C1 segment of cervical spinal cord (tissue), 14 donors: Measurements from ENCODE around the gene SLC1A7.

Experiments used
- DNase-seq, 14 donors: peaks; one replicate each; lab custom pipeline; 2025; lab: John Stamatoyannopoulos, UW

SLC1A7 gene

GRCh38 chr1:53076721-53077598, 65.5 kb downstream of the SLC1A7 start:
- no peak for DNase-seq

GRCh38 chr1:53076165-53076564, 66.3 kb downstream of the SLC1A7 start:
- DNase-seq, result no peak

GRCh38 chr1:53075761-53076163, 66.7 kb downstream of the SLC1A7 start:
- DNase-seq, result no peak

DNA sequence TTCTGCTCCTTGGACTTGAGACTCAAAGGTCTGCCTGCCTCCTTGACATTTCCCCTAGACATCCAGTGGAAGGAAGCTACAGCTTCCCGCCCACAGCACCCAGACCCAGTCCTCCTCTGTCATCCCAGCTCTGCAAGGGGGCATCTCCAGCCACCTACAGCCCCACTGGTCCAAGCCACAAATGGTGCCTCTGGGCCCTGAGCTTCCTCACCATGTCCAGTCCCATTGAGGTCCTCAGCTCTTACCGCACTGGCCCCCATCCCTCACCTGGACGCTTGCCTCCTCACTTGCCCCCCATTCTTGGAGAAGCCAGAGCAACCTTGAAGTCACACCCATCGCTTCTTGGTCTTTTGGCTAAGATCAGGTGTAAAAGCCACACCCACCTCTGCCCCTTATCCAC, 67.2 kb downstream of the SLC1A7 start:
- no peak for DNase-seq

- no peak for DNase-seq
Measured at GRCh38 chr1:53074313-53075154, 67.9 kb downstream of the SLC1A7 start.

GRCh38 chr1:53073868-53074311, 68.5 kb downstream of the SLC1A7 start:
- peak in 3 of 14 donors; percentile 7 to 18 (median 9) for DNase-seq

DNA sequence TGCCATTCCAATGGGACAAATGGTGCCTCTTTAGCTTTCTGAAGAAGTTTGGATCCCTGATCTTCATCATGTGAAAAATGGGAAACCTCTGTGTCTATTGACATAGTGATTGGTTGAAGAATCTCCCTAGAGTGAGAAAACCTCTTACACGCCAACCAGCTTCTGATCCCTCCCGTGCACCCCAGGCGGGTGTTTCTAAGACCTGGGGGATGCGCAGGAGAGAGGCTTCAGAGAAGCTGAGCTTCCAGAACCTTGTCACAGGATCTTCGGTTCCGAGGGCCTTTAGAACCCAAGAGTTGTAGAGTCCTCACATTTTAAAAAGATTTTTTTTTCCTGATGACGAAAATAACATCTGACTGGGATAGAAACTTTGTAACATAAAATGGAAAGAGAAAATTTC, 69.2 kb downstream of the SLC1A7 start:
- DNase-seq, result no peak

DNA sequence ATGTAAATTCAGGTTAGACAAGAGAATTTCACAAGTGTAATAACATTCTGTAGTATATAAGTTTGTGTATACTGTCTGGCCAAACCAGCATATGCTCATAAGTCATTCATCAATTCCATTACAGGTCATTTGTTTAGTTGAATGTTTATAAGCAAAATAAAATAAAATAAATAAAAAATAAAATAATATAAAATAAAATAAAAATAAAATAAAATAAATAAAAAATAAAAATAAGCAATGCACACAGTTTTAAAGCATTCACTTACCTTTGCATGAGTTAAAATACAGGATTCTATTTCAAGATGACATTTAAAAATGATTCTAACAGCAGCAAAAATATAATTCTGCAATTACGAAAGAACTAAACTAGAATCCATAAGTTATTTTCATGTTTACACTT, 70.5 kb downstream of the SLC1A7 start:
- DNase-seq, result no peak

- DNase-seq, result no peak
Measured at GRCh38 chr1:53071167-53071865, 71.1 kb downstream of the SLC1A7 start.

- DNase-seq, result no peak
Measured at GRCh38 chr1:53070621-53071020, 71.8 kb downstream of the SLC1A7 start.

DNA sequence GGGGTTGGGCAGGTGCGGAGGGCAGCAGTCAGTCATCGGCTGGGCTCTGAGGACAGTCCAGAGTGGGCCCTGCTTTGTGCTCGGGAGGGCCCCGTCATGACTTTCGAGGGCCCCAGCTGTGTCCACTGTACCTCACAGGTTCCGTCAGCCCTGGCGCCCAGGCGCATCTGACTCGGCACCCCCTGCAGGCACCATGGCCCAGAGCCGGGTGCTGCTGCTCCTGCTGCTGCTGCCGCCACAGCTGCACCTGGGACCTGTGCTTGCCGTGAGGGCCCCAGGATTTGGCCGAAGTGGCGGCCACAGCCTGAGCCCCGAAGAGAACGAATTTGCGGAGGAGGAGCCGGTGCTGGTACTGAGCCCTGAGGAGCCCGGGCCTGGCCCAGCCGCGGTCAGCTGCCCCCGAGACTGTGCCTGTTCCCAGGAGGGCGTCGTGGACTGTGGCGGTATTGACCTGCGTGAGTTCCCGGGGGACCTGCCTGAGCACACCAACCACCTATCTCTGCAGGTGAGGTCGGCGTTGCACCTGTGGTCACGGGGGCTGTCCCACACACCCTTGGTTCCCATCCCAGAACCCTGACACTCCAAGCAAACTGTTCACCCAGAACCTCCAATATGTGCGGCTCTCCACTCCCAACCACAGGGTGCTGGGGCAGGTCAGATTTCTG, 72.6 kb downstream of the SLC1A7 start:
- DNase-seq, result no peak

DNA sequence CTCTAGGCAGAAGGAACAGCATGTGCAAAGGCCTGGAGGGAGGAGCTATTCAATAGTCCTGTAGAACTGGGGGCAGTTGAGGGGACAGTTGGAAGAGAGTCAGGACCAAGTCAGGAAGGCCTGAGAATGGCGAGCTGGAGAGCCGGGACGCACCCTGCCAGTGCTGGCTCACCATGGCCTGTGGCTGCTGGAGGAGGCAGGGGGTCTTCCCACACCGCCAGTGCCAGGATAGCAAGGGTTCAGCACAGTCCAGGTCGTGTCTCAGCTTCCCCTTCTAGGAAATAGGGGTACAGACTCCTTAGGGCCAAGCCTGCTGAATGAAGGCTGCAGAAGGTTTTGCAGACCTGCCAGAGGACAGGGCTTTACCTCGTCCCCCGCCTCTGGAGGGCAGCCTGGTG, 73.2 kb downstream of the SLC1A7 start:
- DNase-seq, result no peak

DNA sequence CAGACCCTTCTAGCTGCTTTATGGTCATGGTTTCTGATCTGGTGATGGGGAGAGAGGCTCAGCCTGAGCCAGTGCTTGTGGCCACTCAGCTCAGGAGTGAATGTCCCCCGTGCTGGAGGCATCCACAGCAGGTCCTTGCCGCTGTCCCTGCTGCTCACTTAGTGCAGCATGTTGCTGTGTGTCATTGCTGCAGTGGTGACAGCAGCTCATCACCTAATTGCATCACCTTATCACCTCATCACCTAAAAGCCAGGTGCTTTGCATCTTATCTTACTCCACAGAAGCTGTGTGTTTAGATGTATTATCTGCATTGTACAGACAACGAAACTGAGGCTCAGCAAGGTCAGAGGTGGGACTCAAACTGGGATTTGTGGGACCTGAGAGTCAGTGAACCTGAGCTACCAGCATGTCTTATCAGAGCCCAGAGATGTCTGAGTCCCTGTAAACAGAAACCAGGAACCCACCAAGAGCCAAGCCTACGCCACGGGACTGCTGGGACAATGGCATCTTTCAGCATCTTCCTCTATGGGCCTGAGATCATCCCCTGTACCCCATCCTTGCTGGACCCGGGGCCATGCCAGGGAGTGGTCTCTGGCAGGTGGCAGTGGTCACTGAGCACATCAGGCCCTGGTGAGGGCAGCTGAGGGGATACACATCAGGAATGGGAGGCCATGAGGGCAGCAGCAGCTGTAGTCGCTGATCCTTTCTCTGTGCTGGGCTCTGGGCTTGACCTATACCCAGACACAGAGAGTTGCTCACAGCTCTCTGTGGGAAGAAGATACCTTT, 73.9 kb downstream of the SLC1A7 start:
- DNase-seq, result no peak

- no peak for DNase-seq
Measured at GRCh38 chr1:53067886-53068285, 74.6 kb downstream of the SLC1A7 start.

DNA sequence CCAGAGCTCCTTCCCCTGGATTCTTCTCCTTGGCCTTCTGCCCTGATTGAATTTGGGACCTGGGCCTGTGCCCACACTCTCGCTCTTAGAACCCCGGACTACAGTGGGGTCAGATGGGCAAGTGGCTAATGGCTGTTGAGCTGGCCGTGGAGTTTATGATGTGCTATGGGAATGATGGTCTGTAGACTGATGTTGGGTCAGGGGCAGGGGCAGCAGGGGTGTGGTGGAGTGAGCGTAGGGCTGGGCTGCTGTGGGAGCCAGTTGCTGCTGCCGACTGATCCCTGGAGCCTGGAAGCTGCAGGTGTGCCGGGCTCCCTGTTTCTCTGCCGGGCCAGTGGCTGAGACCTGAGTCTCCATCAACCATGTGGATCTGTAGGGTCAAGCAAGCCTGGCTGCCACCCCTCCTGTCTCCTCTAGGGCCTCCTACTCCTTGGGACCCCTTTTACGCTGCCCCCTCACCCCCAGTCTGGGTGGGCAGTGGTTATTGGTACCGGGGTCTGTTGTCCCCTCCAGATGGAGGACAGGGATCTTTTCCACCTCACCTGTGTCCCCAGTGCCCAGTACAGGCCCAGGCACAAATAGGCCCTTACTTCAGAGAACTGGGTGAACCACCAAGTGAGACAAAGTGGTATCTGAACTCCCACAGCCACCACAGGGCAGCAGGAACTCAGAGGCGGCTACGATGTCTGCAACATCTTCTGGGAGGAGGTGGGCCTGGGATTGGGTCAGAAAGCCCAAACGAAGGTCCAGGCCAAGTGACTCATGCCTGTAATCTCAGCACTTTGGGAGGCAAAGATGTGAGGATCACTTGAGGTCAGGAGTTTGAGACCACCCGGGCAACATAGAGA, 75.3 kb downstream of the SLC1A7 start:
- no peak for DNase-seq

DNA sequence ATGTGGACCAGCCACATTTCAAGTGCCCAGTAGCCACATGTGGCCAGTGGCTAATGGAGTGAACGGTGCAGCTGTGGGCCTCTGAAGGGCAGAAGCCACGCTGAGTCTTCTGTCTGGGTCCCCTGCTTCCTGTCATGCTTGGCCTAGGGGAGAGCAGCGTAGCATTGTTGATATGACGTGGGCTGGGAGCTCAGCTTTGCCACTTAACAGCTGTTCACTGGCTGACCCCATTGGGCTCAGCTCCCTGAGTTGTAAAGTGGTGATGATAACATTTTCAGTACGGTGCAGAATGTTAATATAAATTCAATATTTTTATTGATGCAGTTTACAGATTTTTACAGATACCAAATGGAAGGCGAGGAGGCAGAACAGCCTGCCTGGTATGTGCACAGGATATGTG, 76.0 kb downstream of the SLC1A7 start:
- no peak for DNase-seq

GRCh38 chr1:53065391-53065790, 77.0 kb downstream of the SLC1A7 start:
- DNase-seq, result no peak

GRCh38 chr1:53063744-53064515, 78.5 kb downstream of the SLC1A7 start:
- no peak for DNase-seq
